ENCODE data around the gene SASH1. TPM values are rescaled to one million over a fixed set of nuclear protein-coding genes. Genes with fewer than 3 reads are reported as not detected.

The SASH1 gene
- total RNA-seq, 1 experiment from 2014 or later = 19.2 TPM

DNA sequence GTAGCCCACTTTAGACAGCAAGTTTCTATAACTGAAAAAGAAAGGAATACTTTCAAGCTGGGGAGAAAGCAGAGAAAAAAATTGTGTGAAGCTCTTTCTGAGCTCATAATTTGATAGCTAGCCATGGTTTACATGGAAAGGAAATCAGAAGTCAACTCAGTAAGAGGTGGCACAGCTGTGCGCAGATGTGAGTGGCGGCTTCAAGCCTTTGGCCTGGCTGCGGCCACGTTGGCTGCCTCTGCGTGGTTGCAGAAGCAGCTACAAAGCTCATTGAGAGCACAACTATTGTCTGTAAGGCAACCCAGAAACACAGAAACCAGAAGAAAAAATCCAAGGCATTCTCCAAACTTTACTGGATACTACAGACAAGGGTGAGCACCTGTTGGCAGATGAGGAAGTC, 136.9 kb downstream of the SASH1 start:
- intact Hi-C loops (cut with micrococcal nuclease; ENCODE audit: unreplicated experiment) = no loop called here
- Histone ChIP-seq H3K9me3 (ENCODE audit: low read depth, low read length, poor library complexity, severe bottlenecking) (no peaks in the 10 kb centered on the region), H3K27me3 (replicated peaks; ENCODE audit: insufficient read depth, low read depth, low read length, poor library complexity) (no peaks in the 10 kb centered on the region), H3K27ac (ENCODE audit: low read depth, low read length, poor library complexity, severe bottlenecking) (no peak overlapping the region), H3K4me1 (ENCODE audit: insufficient read depth, low read length, poor library complexity, severe bottlenecking) (no peaks in the 10 kb centered on the region), H3K36me3 (ENCODE audit: insufficient read depth, low read length, poor library complexity, severe bottlenecking) (no peaks in the 10 kb centered on the region), H3K4me3 (ENCODE audit: low read depth, low read length, poor library complexity, severe bottlenecking) (no peak overlapping the region)
- TF ChIP-seq, protein P1, sequence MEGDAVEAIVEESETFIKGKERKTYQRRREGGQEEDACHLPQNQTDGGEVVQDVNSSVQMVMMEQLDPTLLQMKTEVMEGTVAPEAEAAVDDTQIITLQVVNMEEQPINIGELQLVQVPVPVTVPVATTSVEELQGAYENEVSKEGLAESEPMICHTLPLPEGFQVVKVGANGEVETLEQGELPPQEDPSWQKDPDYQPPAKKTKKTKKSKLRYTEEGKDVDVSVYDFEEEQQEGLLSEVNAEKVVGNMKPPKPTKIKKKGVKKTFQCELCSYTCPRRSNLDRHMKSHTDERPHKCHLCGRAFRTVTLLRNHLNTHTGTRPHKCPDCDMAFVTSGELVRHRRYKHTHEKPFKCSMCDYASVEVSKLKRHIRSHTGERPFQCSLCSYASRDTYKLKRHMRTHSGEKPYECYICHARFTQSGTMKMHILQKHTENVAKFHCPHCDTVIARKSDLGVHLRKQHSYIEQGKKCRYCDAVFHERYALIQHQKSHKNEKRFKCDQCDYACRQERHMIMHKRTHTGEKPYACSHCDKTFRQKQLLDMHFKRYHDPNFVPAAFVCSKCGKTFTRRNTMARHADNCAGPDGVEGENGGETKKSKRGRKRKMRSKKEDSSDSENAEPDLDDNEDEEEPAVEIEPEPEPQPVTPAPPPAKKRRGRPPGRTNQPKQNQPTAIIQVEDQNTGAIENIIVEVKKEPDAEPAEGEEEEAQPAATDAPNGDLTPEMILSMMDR (conservative IDR thresholded peaks at IDR 0.05; ENCODE audit: low read depth, low read length) = no peak
- no peak for TF ChIP-seq EZH2 (IDR thresholded peaks at IDR 0.05; ENCODE audit: borderline replicate concordance, low read depth, low read length, poor library complexity, severe bottlenecking)
- no peak for DNase-seq (ENCODE audit: low spot score)
- no TSS peak for BruUV-seq (replicated peaks)
- POLR2A ChIA-PET (ENCODE audit: low non-redundant PET) = no interaction called here
- CTCF ChIA-PET = no interaction called here

DNA sequence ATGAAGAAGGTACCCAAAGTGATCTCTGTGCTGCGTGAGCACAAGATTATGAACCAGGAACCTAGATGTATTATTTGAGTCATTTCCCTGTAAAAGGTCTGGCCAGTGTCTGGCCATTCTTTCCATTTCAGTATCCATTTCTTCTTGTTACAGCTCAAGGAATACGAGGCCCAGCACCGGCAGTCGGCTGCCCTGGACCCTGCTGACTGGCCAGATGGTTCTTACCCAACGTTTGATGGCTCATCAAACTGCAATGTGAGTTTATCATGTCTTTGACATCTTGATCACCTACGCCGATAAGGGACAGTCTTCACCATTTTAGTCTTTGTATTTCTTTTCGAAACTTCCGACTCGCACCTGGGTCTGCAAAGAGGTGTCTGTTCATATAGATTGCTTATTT, 144.8 kb downstream of the SASH1 start:
- TF ChIP-seq, protein P1 (conservative IDR thresholded peaks at IDR 0.05; ENCODE audit: low read depth, low read length) = no peak
- no peak for TF ChIP-seq EZH2 (IDR thresholded peaks at IDR 0.05; ENCODE audit: borderline replicate concordance, low read depth, low read length, poor library complexity, severe bottlenecking)
- no TSS peak for BruUV-seq (replicated peaks)

GRCh38 chr6:148491638-148492251, 149.1 kb downstream of the SASH1 start:
- CTCF ChIA-PET = no interaction called here
- DNase-seq (ENCODE audit: low spot score) = no peak
- Histone ChIP-seq H3K4me3 (ENCODE audit: low read depth, low read length, poor library complexity, severe bottlenecking) (no peak overlapping the region), H3K36me3 (ENCODE audit: insufficient read depth, low read length, poor library complexity, severe bottlenecking) (no peaks in the 10 kb centered on the region), H3K4me1 (ENCODE audit: insufficient read depth, low read length, poor library complexity, severe bottlenecking) (no peaks in the 10 kb centered on the region), H3K27ac (ENCODE audit: low read depth, low read length, poor library complexity, severe bottlenecking) (no peak overlapping the region), H3K27me3 (replicated peaks; ENCODE audit: insufficient read depth, low read depth, low read length, poor library complexity) (no peaks in the 10 kb centered on the region), H3K9me3 (ENCODE audit: low read depth, low read length, poor library complexity, severe bottlenecking) (no peaks in the 10 kb centered on the region)
- POLR2A ChIA-PET (ENCODE audit: low non-redundant PET) = no interaction called here
- BruUV-seq (replicated peaks) = no TSS peak
- intact Hi-C loops (cut with micrococcal nuclease; ENCODE audit: unreplicated experiment) = no loop called here
- TF ChIP-seq, protein P1 (conservative IDR thresholded peaks at IDR 0.05; ENCODE audit: low read depth, low read length) = no peak
- TF ChIP-seq EZH2 (IDR thresholded peaks at IDR 0.05; ENCODE audit: borderline replicate concordance, low read depth, low read length, poor library complexity, severe bottlenecking) = no peak

More for the DNA sequence above, 144.8 kb downstream of the SASH1 start:
- Histone ChIP-seq H3K27ac (ENCODE audit: low read depth, low read length, poor library complexity, severe bottlenecking) (no peak overlapping the region), H3K4me3 (ENCODE audit: low read depth, low read length, poor library complexity, severe bottlenecking) (no peak overlapping the region), H3K4me1 (ENCODE audit: insufficient read depth, low read length, poor library complexity, severe bottlenecking) (no peaks in the 10 kb centered on the region), H3K36me3 (ENCODE audit: insufficient read depth, low read length, poor library complexity, severe bottlenecking) (no peaks in the 10 kb centered on the region), H3K9me3 (ENCODE audit: low read depth, low read length, poor library complexity, severe bottlenecking) (no peaks in the 10 kb centered on the region), H3K27me3 (replicated peaks; ENCODE audit: insufficient read depth, low read depth, low read length, poor library complexity) (no peaks in the 10 kb centered on the region)
- ChIA-PET POLR2A (ENCODE audit: low non-redundant PET) (no interaction called here), CTCF (no interaction called here)
- intact Hi-C loops (cut with micrococcal nuclease; ENCODE audit: unreplicated experiment) = no loop called here
- DNase-seq (ENCODE audit: low spot score) = no peak

All from A673 (cell line).